ENCODE measurements around the gene JUNB. TPM values are rescaled to one million over a fixed set of nuclear protein-coding genes. Genes with fewer than 3 reads are reported as not detected.

The JUNB gene
- total RNA-seq, 1 experiment from 2014 or later, result 125 TPM

- DNase-seq, result no peak
- Histone ChIP-seq H3K36me3 (no peaks in the 10 kb centered on the region), H3K9me3 (no peaks in the 10 kb centered on the region), H3K27me3 (peaks cover 29% of the 10 kb centered on the region), H3K4me3 (no peak overlapping the region)
These were observed 51.2 kb downstream of the JUNB start for GRCh38 chr19:12842511-12842910.

Other genes with a start within 250 kb of the JUNB start
- gene ZNF564, start 240.0 kb upstream of the JUNB start, total RNA-seq (2014; rRNA removed; shearing (Covaris generic); ENCODE audit: low replicate concordance), result 2.0 and 6.4 TPM in 2 replicates
- 4.3 and 5.4 TPM in 2 replicates for gene ZNF490, start 180.7 kb upstream of the JUNB start, total RNA-seq (2014; rRNA removed; shearing (Covaris generic); ENCODE audit: low replicate concordance)
- 11.7 and 13.6 TPM in 2 replicates for gene ZNF791, start 180.6 kb upstream of the JUNB start, total RNA-seq (2014; rRNA removed; shearing (Covaris generic); ENCODE audit: low replicate concordance)
- gene MAN2B1, start 124.7 kb upstream of the JUNB start, total RNA-seq (2014; rRNA removed; shearing (Covaris generic); ENCODE audit: low replicate concordance), result 37.5 and 91.0 TPM in 2 replicates
- 9.9 and 18.8 TPM in 2 replicates for gene WDR83, start 124.7 kb upstream of the JUNB start, total RNA-seq (2014; rRNA removed; shearing (Covaris generic); ENCODE audit: low replicate concordance)
- 127 and 140 TPM in 2 replicates for gene DHPS, start 109.6 kb upstream of the JUNB start, total RNA-seq (2014; rRNA removed; shearing (Covaris generic); ENCODE audit: low replicate concordance)
- gene GNG14, start 103.5 kb upstream of the JUNB start, total RNA-seq (2014; rRNA removed; shearing (Covaris generic); ENCODE audit: low replicate concordance), result not detected in 2 replicates
- gene FBXW9, start 94.9 kb upstream of the JUNB start, total RNA-seq (2014; rRNA removed; shearing (Covaris generic); ENCODE audit: low replicate concordance), result 31.3 and 46.1 TPM in 2 replicates
- gene TNPO2, start 67.6 kb upstream of the JUNB start, total RNA-seq (2014; rRNA removed; shearing (Covaris generic); ENCODE audit: low replicate concordance), result 83.5 and 84.5 TPM in 2 replicates
- 816 and 999 TPM in 2 replicates for gene TRIR, start 56.8 kb upstream of the JUNB start, total RNA-seq (2014; rRNA removed; shearing (Covaris generic); ENCODE audit: low replicate concordance)
- 273 and 316 TPM in 2 replicates for gene GET3, start 54.0 kb upstream of the JUNB start, total RNA-seq (2014; rRNA removed; shearing (Covaris generic); ENCODE audit: low replicate concordance)
- gene BEST2, start 39.7 kb upstream of the JUNB start, total RNA-seq (2014; rRNA removed; shearing (Covaris generic); ENCODE audit: low replicate concordance), result 0.30 TPM in 1 of 2 replicates, not detected in the other
- gene HOOK2, start 15.9 kb upstream of the JUNB start, total RNA-seq (2014; rRNA removed; shearing (Covaris generic); ENCODE audit: low replicate concordance), result 23.1 and 48.2 TPM in 2 replicates
- gene PRDX2, start 10.3 kb downstream of the JUNB start, total RNA-seq (2014; rRNA removed; shearing (Covaris generic); ENCODE audit: low replicate concordance), result 279 and 325 TPM in 2 replicates
- 0.99 TPM in 1 of 2 replicates, not detected in the other for gene THSD8, start 10.6 kb downstream of the JUNB start, total RNA-seq (2014; rRNA removed; shearing (Covaris generic); ENCODE audit: low replicate concordance)
- gene RNASEH2A, start 15.1 kb downstream of the JUNB start, total RNA-seq (2014; rRNA removed; shearing (Covaris generic); ENCODE audit: low replicate concordance), result 153 and 219 TPM in 2 replicates
- 0.95 TPM in 1 of 2 replicates, not detected in the other for gene RTBDN, start 43.1 kb downstream of the JUNB start, total RNA-seq (2014; rRNA removed; shearing (Covaris generic); ENCODE audit: low replicate concordance)
- gene MAST1, start 47.0 kb downstream of the JUNB start, total RNA-seq (2014; rRNA removed; shearing (Covaris generic); ENCODE audit: low replicate concordance), result 3.4 and 9.8 TPM in 2 replicates
- 23.1 and 38.1 TPM in 2 replicates for gene DNASE2, start 90.0 kb downstream of the JUNB start, total RNA-seq (2014; rRNA removed; shearing (Covaris generic); ENCODE audit: low replicate concordance)
- gene KLF1, start 95.7 kb downstream of the JUNB start, total RNA-seq (2014; rRNA removed; shearing (Covaris generic); ENCODE audit: low replicate concordance), result not detected in 2 replicates
- gene GCDH, start 99.7 kb downstream of the JUNB start, total RNA-seq (2014; rRNA removed; shearing (Covaris generic); ENCODE audit: low replicate concordance), result 44.1 and 86.8 TPM in 2 replicates
- 1.7 and 2.4 TPM in 2 replicates for gene SYCE2, start 127.8 kb downstream of the JUNB start, total RNA-seq (2014; rRNA removed; shearing (Covaris generic); ENCODE audit: low replicate concordance)
- 184 and 410 TPM in 2 replicates for gene FARSA, start 142.2 kb downstream of the JUNB start, total RNA-seq (2014; rRNA removed; shearing (Covaris generic); ENCODE audit: low replicate concordance)
- 1,902 and 1,921 TPM in 2 replicates for gene CALR, start 147.1 kb downstream of the JUNB start, total RNA-seq (2014; rRNA removed; shearing (Covaris generic); ENCODE audit: low replicate concordance)
- 211 and 354 TPM in 2 replicates for gene RAD23A, start 154.4 kb downstream of the JUNB start, total RNA-seq (2014; rRNA removed; shearing (Covaris generic); ENCODE audit: low replicate concordance)
- 225 and 240 TPM in 2 replicates for gene GADD45GIP1, start 165.7 kb downstream of the JUNB start, total RNA-seq (2014; rRNA removed; shearing (Covaris generic); ENCODE audit: low replicate concordance)
- gene DAND5, start 178.1 kb downstream of the JUNB start, total RNA-seq (2014; rRNA removed; shearing (Covaris generic); ENCODE audit: low replicate concordance), result 0.33 and 1.2 TPM in 2 replicates
- 53.9 and 78.0 TPM in 2 replicates for gene NFIX, start 204.0 kb downstream of the JUNB start, total RNA-seq (2014; rRNA removed; shearing (Covaris generic); ENCODE audit: low replicate concordance)

Measured in MG63 (cell line).